ENCODE data around the gene MPV17.

GRCh38 chr2:27297195-27297594 lies 25.7 kb downstream of the MPV17 start:
- TF ChIP-seq CTCF (IDR thresholded peaks at IDR 0.05; ENCODE audit: insufficient read depth, low read length) (no peak), POLR2AphosphoS5 (IDR thresholded peaks at IDR 0.05; ENCODE audit: low read depth) (no peak), REST (IDR thresholded peaks at IDR 0.05; ENCODE audit: insufficient replicate concordance, low read depth) (no peak)

Measured in HL-60 (cell line).